ENCODE data around the gene SPATS2L.

DNA sequence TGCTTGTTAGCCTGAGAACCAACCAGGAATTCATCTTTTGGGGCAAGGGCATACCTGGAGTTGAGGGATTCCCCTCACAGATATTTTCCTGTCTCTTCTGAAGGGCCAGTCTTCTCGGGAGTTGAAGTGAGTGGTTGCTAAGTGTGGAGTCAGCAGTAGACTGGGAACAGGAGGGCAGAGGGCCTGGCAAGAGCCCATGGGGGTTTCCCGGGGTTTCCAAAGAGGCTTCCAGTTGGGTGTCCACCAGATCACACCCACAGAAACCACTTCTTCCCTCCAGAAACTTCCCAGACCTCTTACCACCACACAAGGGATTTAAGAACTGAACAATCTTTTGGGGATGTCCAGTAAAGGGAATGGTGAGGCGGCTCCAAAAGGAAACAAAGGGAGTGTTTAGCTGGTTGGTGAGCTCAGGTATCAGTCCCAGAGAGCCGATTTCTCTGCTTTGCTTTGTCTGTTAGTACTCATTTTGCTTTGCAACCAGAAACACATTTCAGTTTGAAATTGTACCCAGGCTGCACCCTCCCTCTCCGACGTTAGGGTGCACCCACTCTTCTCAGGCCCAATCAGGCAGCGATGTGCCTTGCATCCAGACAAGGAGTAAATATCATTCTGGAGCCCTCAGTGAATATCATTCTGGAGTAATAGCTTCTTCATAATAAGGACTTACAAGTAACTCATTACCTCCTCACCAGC lies 47.5 kb upstream of the SPATS2L start:
- TF ChIP-seq POLR2A (IDR thresholded peaks at IDR 0.05; ENCODE audit: low read depth) (no peak), EP300 (IDR thresholded peaks at IDR 0.05) (no peak)
- TF ChIP-seq, protein P1, sequence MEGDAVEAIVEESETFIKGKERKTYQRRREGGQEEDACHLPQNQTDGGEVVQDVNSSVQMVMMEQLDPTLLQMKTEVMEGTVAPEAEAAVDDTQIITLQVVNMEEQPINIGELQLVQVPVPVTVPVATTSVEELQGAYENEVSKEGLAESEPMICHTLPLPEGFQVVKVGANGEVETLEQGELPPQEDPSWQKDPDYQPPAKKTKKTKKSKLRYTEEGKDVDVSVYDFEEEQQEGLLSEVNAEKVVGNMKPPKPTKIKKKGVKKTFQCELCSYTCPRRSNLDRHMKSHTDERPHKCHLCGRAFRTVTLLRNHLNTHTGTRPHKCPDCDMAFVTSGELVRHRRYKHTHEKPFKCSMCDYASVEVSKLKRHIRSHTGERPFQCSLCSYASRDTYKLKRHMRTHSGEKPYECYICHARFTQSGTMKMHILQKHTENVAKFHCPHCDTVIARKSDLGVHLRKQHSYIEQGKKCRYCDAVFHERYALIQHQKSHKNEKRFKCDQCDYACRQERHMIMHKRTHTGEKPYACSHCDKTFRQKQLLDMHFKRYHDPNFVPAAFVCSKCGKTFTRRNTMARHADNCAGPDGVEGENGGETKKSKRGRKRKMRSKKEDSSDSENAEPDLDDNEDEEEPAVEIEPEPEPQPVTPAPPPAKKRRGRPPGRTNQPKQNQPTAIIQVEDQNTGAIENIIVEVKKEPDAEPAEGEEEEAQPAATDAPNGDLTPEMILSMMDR (IDR thresholded peaks at IDR 0.05): no peak

Measured in esophagus muscularis mucosa (tissue), 4 donors.